HepG2 (cell line): ENCODE results near the gene C1GALT1. TPM values are rescaled to one million over a fixed set of nuclear protein-coding genes. Genes with fewer than 3 reads are reported as not detected.

Experiments
- ATAC-seq: fragments of 200-7000 bp; cut with Tn5 transposase; 3 replicates; pipeline ENCODE4 v1.9.1; 2020; ENCODE audit warnings: mild to moderate bottlenecking, moderate library complexity
- BruUV-seq: library from RNA; stranded (reverse); fragments of 400-500 nt; replicated peaks from 2 replicates; lab custom pipeline; 2021; lab: Mats Ljungman, UMichigan
- CTCF ChIA-PET: fragments of 300-600 bp; formaldehyde crosslinking; extraction: SDS; loops from one replicate; lab custom pipeline; 2021; ENCODE audit warnings: low total read pairs, inconsistent platforms, low intra/inter-chr PET ratio; lab: Yijun Ruan, JAX
- POLR2A ChIA-PET: fragments of 350-600 bp; sonication (Branson Sonifier 250); formaldehyde crosslinking; loops from one replicate; lab custom pipeline; 2020; ENCODE audit warnings: antibody characterized with exemption, inconsistent platforms; lab: Yijun Ruan, JAX
- DNase-seq: peaks from one replicate; pipeline ENCODE4 v3.0.0-alpha.2; 2015; ENCODE audit warnings: low spot score
- FAIRE-seq: peaks from 3 replicates; lab custom pipeline; 2011; peaks lifted over from hg19 to GRCh38; lab: Jason Lieb, UNC
- H2AFZ ChIP-seq: one replicate; pipeline ENCODE4 v1.6.1; 2011; ENCODE audit warnings: low read length, inconsistent platforms
- H3K27ac ChIP-seq: fragments of 300-600 bp; 3 replicates; pipeline ENCODE4 v1.8.0; 2011; ENCODE audit warnings: mixed run types, mild to moderate bottlenecking, mixed read lengths, low read length, inconsistent platforms; ENCODE audit not compliant: insufficient read depth; ENCODE audit errors: extremely low read length
- H3K27me3 ChIP-seq, 2 experiments: fragments of 200-600 bp in 1 of 2; 2 replicates in 1 of 2; 3 replicates in 1 of 2; pipeline versions ENCODE4 v1.6.0 to v1.8.0; 2011; ENCODE audit warnings: low read length in 2 of 2, mild to moderate bottlenecking in 2 of 2, moderate library complexity in 2 of 2, inconsistent platforms in 1 of 2; ENCODE audit not compliant: insufficient read depth in 2 of 2, control insufficient read depth in 1 of 2
- H3K36me3 ChIP-seq, 2 experiments: fragments of 200-600 bp in 1 of 2; replicated peaks in 1 of 2; 2 replicates in 1 of 2; 3 replicates in 1 of 2; pipeline versions ENCODE4 v1.5.1 to v1.8.0; 2011; ENCODE audit warnings: low read length in 2 of 2, inconsistent platforms in 1 of 2; ENCODE audit not compliant: insufficient read depth in 2 of 2, control insufficient read depth in 1 of 2
- H3K4me1 ChIP-seq: 2 replicates; pipeline ENCODE4 v1.5.1; 2012; ENCODE audit warnings: low read length, inconsistent platforms; ENCODE audit not compliant: insufficient read depth
- H3K4me2 ChIP-seq: 2 replicates; pipeline ENCODE4 v1.6.0; 2011; ENCODE audit warnings: low read depth, low read length, inconsistent platforms
- H3K4me3 ChIP-seq, 3 experiments: fragments of 200-600 bp in 1 of 3; sonication (generic), shearing (Covaris generic) in 1 of 3; replicated peaks in 1 of 3; 2 replicates each; pipeline ENCODE4 v1.5.1; 2011 to 2016; ENCODE audit warnings: low read length in 3 of 3, inconsistent platforms in 2 of 3, low read depth in 2 of 3, mild to moderate bottlenecking in 2 of 3, control low read depth in 1 of 3, mixed read lengths in 1 of 3; ENCODE audit not compliant: insufficient read depth in 1 of 3
- H3K79me2 ChIP-seq: one replicate; pipeline ENCODE4 v1.6.1; 2011; ENCODE audit warnings: low read length, inconsistent platforms; ENCODE audit not compliant: insufficient read depth
- H3K9ac ChIP-seq: 2 replicates; pipeline ENCODE4 v1.6.0; 2011; ENCODE audit warnings: mild to moderate bottlenecking, low read depth, low read length, inconsistent platforms; ENCODE audit not compliant: insufficient read depth
- H3K9me3 ChIP-seq: 2 replicates; pipeline ENCODE4 v1.5.1; 2012; ENCODE audit warnings: mild to moderate bottlenecking, low read length
- H4K20me1 ChIP-seq: 2 replicates; pipeline ENCODE4 v1.6.0; 2011; ENCODE audit warnings: inconsistent platforms, mild to moderate bottlenecking, low read length, moderate library complexity; ENCODE audit not compliant: insufficient read depth
- AFF4 ChIP-seq: sonication (generic); formaldehyde crosslinking; IDR thresholded peaks from 2 replicates; pipeline ENCODE4 v1.4.0; 2020; ENCODE audit warnings: missing genetic modification reagents
- CBFB ChIP-seq: sonication (generic); formaldehyde crosslinking; IDR thresholded peaks from 2 replicates; pipeline ENCODE4 v1.4.0; 2020; ENCODE audit warnings: missing genetic modification reagents
- HOXD1 ChIP-seq: sonication (generic); formaldehyde crosslinking; IDR thresholded peaks from 2 replicates; pipeline ENCODE4 v1.5.0; 2020; ENCODE audit warnings: missing genetic modification reagents
- PAF1 ChIP-seq: IDR thresholded peaks from 2 replicates; pipeline ENCODE4 v1.6.1; 2016; ENCODE audit warnings: missing genetic modification reagents, missing compliant biosample characterization
- ZBTB10 ChIP-seq: sonication (generic); formaldehyde crosslinking; IDR thresholded peaks from 2 replicates; pipeline ENCODE4 v1.4.0; 2020; ENCODE audit warnings: missing genetic modification reagents, borderline replicate concordance
- ZNF333 ChIP-seq: sonication (generic); formaldehyde crosslinking; IDR thresholded peaks from 2 replicates; pipeline ENCODE4 v1.4.0; 2020; ENCODE audit warnings: mild to moderate bottlenecking, missing genetic modification reagents, borderline replicate concordance
- ZNF770 ChIP-seq: sonication (generic); formaldehyde crosslinking; IDR thresholded peaks from 2 replicates; pipeline ENCODE4 v1.5.0; 2020; ENCODE audit warnings: mild to moderate bottlenecking, missing genetic modification reagents
- in situ Hi-C: cut with HindIII; loops from 2 replicates; pipeline ENCODE4 v1.10.0; 2017; ENCODE audit warnings: low pct_unique_long_range_greater_than_20kb; ENCODE audit not compliant: extremely low pct_ligation_motif_present
- intact Hi-C: fragments of 100-400 bp; cut with micrococcal nuclease; formaldehyde crosslinking; loops from one replicate; pipeline ENCODE4 v1.10.0; 2022; ENCODE audit not compliant: unreplicated experiment
- polyA plus RNA-seq, 8 experiments: library from polyadenylated mRNA; depleted of rRNA in 3 of 8; stranded (reverse) in 7 of 8; unstranded in 1 of 8; fragments of >200 nt; fragmentation: Illumina TruSeq in 4 of 8; extraction: Trizol in 4 of 8; gene quantifications; 2 replicates each; pipeline versions ENCODE4 v1.2.1 to v1.2.3, GENCODE V29; 2011 to 2016; ENCODE audit warnings: low read depth in 4 of 8, missing spikeins in 1 of 8, mixed read lengths in 1 of 8; ENCODE audit not compliant: insufficient read depth in 1 of 8
- total RNA-seq, 5 experiments: library from RNA; depleted of rRNA; stranded (reverse); fragments of >200 nt; fragmentation: Illumina TruSeq; extraction: Trizol; gene quantifications; 2 replicates each; pipeline ENCODE4 v1.2.3, GENCODE V29; 2016; ENCODE audit warnings: low read depth in 1 of 5
- TF ChIP-seq, protein P1 (sequence below): sonication (generic); formaldehyde crosslinking; IDR thresholded peaks from 2 replicates; pipeline ENCODE4 v1.4.0; 2020; ENCODE audit warnings: mild to moderate bottlenecking, low read depth, missing genetic modification reagents
- TF ChIP-seq, protein P2 (sequence below): sonication (generic); formaldehyde crosslinking; IDR thresholded peaks from 2 replicates; pipeline ENCODE4 v1.4.0; 2020; ENCODE audit warnings: low read depth, mild to moderate bottlenecking, missing genetic modification reagents

C1GALT1 gene
- total and polyA plus RNA-seq, 2 of the 13 experiments (the other 11 are each of a cell fraction or from before 2014, with no cell fraction given), result 57.1 to 65.9 TPM

- no peaks in the 10 kb centered on the region for H3K79me2 ChIP-seq
- no peak overlapping the region for H3K4me2 ChIP-seq
- FAIRE-seq, result no peak
- H3K27me3 ChIP-seq, result no peaks in the 10 kb centered on the region
- H3K36me3 ChIP-seq, result no peaks in the 10 kb centered on the region
- no peak for DNase-seq
- ChIA-PET CTCF (no interaction called here), POLR2A (no interaction called here)
- in situ Hi-C loops (no loop called here), intact Hi-C loops (no loop called here)
- BruUV-seq, result no TSS peak
- H2AFZ ChIP-seq, result no peak overlapping the region
- H3K27ac ChIP-seq, result no peak overlapping the region
- no peak overlapping the region for H3K9ac ChIP-seq
- H3K9me3 ChIP-seq, result no peaks in the 10 kb centered on the region
- H4K20me1 ChIP-seq, result 0 out of 2 replicates have a peak, but pooled peaks cover 2% of the 10 kb centered on the region
- no peak for ATAC-seq
- H3K4me3 ChIP-seq, result no peak overlapping the region
- H3K4me1 ChIP-seq, result no peaks in the 10 kb centered on the region
- TF ChIP-seq ZNF770, result no peak
- TF ChIP-seq AFF4, result no peak
- no peak for TF ChIP-seq HOXD1
- no peak for TF ChIP-seq ZNF333
- TF ChIP-seq ZBTB10 (CRISPR knock-in tag), result no peak
- TF ChIP-seq, protein P1, sequence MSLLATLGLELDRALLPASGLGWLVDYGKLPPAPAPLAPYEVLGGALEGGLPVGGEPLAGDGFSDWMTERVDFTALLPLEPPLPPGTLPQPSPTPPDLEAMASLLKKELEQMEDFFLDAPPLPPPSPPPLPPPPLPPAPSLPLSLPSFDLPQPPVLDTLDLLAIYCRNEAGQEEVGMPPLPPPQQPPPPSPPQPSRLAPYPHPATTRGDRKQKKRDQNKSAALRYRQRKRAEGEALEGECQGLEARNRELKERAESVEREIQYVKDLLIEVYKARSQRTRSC (CRISPR knock-in tag), result no peak
- TF ChIP-seq CBFB (CRISPR knock-in tag), result no peak
- TF ChIP-seq, protein P2, sequence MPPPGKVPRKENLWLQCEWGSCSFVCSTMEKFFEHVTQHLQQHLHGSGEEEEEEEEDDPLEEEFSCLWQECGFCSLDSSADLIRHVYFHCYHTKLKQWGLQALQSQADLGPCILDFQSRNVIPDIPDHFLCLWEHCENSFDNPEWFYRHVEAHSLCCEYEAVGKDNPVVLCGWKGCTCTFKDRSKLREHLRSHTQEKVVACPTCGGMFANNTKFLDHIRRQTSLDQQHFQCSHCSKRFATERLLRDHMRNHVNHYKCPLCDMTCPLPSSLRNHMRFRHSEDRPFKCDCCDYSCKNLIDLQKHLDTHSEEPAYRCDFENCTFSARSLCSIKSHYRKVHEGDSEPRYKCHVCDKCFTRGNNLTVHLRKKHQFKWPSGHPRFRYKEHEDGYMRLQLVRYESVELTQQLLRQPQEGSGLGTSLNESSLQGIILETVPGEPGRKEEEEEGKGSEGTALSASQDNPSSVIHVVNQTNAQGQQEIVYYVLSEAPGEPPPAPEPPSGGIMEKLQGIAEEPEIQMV (CRISPR knock-in tag), result no peak
- TF ChIP-seq PAF1 (CRISPR knock-in tag), result no peak
Observed at GRCh38 chr7:7261863-7262262, 79.5 kb downstream of the C1GALT1 start.
